Vagina (tissue), 2 donors: ENCODE measurements around the gene FGF19.

Experiments used
- POLR2A ChIP-seq, 2 donors: fragments of 450-650 bp; IDR thresholded peaks; one replicate each; pipeline ENCODE4 v1.6.1; 2017; ENCODE audit warnings: antibody characterized with exemption in 2 of 2, mild to moderate bottlenecking in 2 of 2, moderate library complexity in 2 of 2
- POLR2AphosphoS5 ChIP-seq, 2 donors: sonication (generic); formaldehyde crosslinking; IDR thresholded peaks; one replicate each; pipeline ENCODE4 v1.9.0; 2017; ENCODE audit warnings: antibody characterized with exemption in 2 of 2, mild to moderate bottlenecking in 2 of 2, low read depth in 1 of 2; ENCODE audit not compliant: insufficient read depth in 1 of 2
- TF ChIP-seq, protein P1 (sequence below), 3 experiments: fragments of 450-650 bp in 2 of 3; fragments of 200-600 bp in 1 of 3; sonication (generic) in 1 of 3; IDR thresholded peaks; one replicate each; pipeline ENCODE4 v1.5.1; 2017 to 2019; ENCODE audit warnings: antibody characterized with exemption in 3 of 3, mild to moderate bottlenecking in 2 of 3, moderate library complexity in 2 of 3

DNA sequence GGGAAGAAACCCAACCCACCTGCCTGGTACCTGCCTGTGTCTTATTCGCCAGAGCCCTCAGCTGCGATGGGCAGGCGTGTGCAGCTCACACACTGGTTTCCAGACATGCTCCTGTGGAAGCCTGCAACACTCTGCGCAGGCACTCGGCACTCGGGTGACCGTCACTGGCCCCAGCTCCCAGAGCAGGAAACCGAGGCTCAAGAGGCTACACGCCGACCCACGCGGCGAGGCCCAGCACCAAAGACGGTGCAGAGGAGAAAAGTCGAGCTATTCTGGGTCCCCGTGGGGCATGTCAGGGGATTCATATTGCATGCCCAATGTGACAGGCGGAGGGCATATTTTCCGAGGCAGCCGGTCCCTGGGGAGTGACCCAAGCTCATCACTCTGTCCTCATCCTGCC, 11.6 kb upstream of the FGF19 start:
- TF ChIP-seq POLR2AphosphoS5 (IDR thresholded peaks at IDR 0.05; ENCODE audit: insufficient read depth in 1 of 2, low read depth in 1 of 2) (no peak), POLR2A (IDR thresholded peaks at IDR 0.05) (no peak)
- TF ChIP-seq, protein P1, sequence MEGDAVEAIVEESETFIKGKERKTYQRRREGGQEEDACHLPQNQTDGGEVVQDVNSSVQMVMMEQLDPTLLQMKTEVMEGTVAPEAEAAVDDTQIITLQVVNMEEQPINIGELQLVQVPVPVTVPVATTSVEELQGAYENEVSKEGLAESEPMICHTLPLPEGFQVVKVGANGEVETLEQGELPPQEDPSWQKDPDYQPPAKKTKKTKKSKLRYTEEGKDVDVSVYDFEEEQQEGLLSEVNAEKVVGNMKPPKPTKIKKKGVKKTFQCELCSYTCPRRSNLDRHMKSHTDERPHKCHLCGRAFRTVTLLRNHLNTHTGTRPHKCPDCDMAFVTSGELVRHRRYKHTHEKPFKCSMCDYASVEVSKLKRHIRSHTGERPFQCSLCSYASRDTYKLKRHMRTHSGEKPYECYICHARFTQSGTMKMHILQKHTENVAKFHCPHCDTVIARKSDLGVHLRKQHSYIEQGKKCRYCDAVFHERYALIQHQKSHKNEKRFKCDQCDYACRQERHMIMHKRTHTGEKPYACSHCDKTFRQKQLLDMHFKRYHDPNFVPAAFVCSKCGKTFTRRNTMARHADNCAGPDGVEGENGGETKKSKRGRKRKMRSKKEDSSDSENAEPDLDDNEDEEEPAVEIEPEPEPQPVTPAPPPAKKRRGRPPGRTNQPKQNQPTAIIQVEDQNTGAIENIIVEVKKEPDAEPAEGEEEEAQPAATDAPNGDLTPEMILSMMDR (IDR thresholded peaks at IDR 0.05), result no peak
